GOT3 (cell line): Measurements from ENCODE around the gene GDF7.
A peak's percentile ranks its signal among the peaks of the same experiment; 100 is the strongest.

Experiments
- DNase-seq: peaks from one replicate; lab custom pipeline; 2025; ENCODE audit warnings: mixed read lengths; lab: John Stamatoyannopoulos, UW

GDF7 gene

DNA sequence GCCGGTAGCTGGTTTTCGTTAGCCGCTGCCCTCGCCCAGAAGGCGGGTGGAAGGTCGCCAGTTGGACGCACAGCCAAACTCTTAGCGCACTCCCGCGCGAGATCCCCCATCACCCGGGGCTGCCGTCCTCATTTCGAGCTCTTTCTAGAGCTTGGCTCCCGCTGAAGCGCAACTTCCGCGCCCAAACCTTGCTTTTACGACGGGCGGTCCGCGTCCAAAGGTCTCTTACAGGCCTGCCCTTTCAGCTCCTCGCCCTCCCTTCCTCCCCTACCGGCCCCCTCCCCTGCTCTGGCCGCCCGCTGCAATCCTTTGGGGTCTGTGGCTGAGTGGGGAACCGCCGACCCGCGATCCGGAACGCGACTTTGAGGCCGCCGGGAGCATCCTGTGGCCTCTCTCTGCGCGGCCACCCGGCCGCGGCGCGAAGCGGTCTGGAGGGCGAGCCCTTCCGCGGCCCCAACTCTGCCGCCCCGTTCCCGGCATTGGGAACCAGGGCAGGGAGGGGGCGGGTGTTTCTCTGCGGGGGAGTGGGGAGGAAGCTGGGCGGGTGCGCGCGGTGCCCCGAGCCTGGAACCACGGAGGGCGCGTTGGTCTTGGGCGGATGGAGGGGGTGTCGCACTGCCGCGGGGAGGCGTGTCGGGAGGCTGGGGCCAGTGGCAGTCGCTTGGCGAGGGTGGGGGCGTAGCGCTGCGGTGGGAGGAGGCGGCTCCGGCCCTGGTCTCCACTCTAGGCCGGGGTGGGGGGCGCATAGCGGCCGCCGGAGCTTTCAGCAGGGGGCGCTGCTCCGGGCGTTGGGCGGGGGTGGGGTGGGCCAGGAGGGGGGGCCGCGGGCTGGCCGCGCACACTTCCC, at the start of gene GDF7:
Gene GDF7 (plus strand): TSS at position 841 of the 847 bp plus-strand sequence. CDS start 96 bp downstream, outside the sequence.
- DNase-seq: no peak

GRCh38 chr2:20617892-20618467, 49.0 kb upstream of the GDF7 start:
- DNase-seq: peak; percentile 88

GRCh38 chr2:20618468-20618885, 48.5 kb upstream of the GDF7 start:
- no peak for DNase-seq

DNA sequence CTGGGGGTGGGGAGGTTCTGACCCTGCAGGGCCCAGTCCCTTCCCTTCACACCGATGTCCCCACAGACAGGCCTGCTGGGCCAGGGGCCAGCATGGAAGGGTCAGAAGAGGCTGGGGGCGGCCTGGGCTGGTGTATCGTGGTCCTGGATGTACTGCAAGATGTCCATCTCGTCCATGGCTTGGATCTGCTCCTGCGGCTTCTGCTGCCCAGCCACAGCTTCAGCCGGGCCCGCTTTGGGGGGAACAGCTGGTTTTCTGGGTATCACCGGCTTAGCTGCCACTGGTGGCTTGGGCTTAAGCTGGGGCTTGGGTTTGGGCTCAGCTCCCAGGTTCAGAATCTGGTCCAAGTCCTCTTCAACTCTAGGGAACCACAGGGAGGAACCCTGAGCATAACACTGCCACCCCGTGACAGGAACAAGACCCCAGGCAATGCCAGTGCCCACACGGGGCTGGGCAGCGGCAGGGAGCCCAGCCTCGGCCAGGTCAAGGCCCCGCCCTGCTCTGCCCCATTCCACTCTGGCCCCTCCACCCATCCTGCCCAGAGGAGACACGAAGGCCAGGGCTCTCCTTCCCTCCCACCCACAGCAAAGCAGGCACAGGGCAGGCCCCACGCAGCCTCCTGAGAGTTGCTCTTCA, 47.9 kb upstream of the GDF7 start:
- no peak for DNase-seq

DNA sequence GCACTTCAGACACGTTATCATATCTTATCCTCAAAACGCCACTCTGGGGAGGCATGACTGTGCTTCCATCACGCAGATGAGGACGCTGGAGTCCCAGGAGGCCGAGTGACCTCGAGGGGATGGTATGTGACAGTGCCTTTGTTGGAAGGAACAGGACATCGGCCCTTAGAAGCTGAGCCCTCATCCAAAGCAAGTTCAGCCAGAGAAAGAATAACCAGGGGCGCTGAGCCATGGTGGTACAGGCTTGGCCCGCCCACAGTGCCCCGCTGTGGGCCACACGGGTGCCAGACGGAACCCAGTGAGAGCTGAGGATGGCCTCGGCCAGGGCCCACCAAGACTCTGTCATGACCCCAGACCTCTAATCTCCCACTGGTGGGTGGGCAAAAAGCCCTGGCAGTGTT, 47.3 kb upstream of the GDF7 start:
- no peak for DNase-seq

- no peak for DNase-seq
Measured at GRCh38 chr2:20620271-20620681, 46.7 kb upstream of the GDF7 start.

DNA sequence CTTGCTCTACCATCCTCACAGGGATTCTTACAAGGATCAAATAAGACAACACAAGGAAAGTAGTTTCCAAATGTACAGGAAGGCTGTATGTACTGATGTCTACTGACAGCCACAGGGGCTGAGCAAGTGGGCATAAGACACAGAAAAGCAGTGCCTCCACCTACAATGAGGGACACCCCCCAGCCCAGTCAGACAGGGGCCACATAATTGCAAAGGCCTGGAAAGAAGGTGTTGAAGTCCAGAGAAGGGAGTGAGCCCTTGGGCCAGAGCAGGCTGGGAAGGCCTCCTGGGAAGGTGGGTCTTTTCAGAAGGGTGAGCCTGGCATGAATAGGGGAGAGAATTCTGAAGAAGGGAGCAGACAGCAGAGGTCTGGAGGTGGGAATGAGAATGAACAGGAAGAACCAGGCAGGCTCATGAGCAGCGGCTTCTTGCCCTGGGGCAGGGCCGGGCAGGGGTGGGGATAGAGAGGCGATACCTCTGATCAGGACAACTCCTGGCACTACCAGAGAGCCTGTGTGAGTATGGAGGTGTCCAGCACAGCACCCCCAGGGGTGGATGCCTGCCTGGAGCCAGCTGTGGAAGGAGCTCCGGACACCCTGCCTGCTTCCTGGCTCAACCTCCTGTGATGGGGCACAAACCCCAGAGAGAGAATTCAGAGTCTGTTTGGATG, 46.1 kb upstream of the GDF7 start:
- no peak for DNase-seq

- DNase-seq: no peak
Measured at GRCh38 chr2:20621366-20622295, 45.3 kb upstream of the GDF7 start.

DNA sequence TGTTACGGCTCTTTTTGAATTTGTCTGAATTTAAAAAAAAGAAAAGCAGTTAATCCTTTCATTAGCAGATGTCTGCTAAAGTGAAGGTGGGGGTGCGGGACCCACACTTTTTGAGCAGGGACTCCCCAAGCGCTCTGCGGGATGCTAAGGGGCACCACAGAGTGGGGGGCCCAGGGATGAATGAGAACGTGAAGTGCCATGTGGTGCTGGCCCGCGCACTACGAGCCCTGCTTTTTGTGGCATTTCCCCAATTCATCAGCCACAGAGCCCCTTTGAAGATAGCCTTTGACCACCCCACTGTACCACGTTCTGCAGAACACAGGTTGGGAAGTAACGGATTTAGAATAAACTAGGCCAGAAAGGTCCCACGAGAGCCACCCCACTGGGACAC, 44.7 kb upstream of the GDF7 start:
- DNase-seq: no peak

DNA sequence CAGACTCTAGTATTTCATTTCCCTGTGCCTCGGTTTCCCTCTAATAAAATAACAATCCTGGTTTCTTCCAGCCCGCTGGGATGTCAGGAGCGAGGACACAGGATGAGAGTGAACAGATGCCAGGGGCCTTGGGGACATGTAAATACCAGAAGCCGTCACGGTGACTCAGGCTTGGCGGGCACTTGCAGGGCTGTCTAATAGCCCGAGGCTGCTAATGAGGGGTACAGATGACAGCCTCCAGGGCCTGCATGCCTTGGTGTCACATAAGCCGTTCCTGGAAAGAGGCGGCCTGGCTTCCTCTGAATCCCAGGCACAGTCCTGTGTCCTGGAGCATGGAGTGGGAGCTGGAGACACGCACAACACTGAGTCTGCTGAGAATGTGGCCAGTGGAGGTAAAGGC, 44.2 kb upstream of the GDF7 start:
- no peak for DNase-seq

DNA sequence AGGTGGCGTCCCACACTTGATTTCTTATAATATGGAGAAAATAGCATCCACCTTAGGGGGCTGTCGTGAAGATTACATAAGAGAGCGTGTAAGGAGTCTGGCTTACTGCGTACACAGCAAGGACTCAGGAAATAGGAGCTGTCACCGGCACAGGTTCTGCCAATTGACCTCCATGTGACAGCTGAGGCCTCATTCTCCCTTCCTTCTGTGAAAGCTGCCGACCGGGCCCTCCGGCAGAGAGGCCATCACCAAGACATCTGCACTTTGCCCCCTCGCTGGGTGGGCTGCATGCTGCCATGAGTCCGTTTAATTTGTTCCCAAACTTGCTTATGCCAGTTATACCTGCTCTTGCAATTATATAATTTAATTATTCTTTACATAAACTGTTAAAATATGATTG, 43.7 kb upstream of the GDF7 start:
- no peak for DNase-seq

GRCh38 chr2:20623741-20624155, 43.2 kb upstream of the GDF7 start:
- no peak for DNase-seq

GRCh38 chr2:20624156-20624883, 42.6 kb upstream of the GDF7 start:
- DNase-seq: no peak

DNA sequence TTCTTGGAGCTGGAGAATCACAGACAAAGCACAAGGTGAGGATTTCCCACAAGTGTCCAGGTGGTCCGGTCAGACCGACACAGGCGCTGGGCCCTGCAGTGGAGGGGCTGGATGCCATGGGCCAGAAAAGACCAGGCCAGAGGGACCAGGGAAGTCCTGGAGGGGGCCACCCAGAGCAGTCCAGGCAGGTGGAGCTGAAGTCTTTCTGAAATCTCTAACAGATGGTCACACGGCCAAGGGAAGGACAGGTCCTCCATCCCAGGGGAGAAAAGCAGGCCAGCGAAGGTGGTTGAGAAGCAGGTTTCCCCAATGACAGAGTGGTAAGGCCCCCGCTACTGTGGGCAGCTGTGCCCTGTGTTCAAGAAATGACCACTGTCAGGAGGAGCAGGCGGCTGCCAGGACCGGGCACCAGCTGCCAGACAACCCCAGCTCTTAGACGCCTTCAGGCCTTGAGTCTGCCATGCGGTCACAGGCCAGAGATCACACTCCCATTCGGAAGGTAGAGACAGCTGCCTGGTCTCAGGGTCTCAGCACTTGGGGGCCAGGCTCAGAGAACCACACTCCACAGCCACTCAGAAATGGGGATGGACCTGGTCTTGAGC, 42.0 kb upstream of the GDF7 start:
- DNase-seq: no peak

DNA sequence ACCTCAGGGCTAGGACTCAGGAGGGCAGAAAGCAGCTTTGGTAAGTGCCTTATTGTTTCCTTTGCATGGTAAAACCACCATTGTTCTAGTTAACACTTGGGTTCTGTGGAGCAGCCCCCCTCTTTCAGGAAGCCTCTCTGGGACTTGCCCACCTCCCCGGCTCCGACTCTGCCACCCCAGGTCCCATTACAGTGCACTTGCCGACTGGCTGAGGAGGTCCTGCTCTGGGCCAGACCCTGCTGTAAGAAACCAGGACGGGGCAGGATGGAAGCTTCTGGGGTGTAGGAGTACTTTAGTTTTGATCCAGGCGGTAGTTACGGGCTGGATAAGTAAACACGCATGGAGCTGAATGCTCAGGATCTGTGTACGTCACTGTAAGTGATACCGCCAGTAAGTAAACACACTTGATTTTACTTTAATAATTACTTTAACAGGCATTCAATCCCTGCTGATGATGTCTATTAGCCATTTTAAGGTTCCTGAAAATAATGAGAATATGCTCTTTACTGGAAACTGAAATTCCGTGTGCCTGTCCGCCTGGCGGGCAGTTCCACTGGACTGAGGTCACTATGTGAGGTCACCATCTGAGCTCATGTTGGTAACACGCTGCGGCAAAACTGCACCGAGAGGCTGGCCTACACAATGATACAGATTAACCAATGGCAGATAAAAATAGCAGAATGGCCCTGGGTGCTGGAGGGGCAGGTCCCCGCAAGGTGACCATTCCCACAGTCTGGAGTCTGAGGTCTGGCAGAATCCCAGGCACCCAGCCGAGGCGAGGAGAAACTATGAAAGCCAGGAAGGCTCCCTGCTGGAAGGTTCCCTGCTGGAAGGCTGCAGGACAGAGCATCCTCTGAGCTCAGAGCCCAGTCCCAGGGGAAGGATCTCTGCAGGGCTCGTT, 41.2 kb upstream of the GDF7 start:
- no peak for DNase-seq

DNA sequence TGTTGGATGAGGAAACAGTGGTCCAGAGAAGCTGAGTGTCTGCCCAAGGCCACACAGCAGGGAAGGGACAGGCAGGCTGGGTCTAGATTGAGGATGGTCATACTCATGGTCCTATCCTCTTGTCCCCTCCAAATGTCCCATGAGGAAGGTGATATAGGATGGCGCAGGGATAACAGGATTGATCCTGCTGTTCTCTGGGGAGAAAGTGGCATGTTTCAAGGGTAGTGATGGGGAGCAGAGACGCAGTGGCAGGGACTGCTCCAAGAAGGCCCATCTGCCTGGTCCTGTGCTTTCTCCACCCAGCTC, 40.6 kb upstream of the GDF7 start:
- DNase-seq: no peak

GRCh38 chr2:20626698-20627513, 40.0 kb upstream of the GDF7 start:
- DNase-seq: no peak

- no peak for DNase-seq
Measured at GRCh38 chr2:20627712-20628380, 39.1 kb upstream of the GDF7 start.
